Lower leg skin (tissue), 4 donors: ENCODE data around the gene LZTS2. TPM values are rescaled to one million over a fixed set of nuclear protein-coding genes. Genes with fewer than 3 reads are reported as not detected.

Experiments used
- DNase-seq, 2 donors: peaks; one replicate each; pipeline ENCODE4 v3.0.0-alpha.2; 2019; ENCODE audit warnings: low spot score in 2 of 2
- H3K4me3 ChIP-seq: fragments of 200-600 bp; sonication (generic); 2 replicates; pipeline ENCODE4 v1.5.1; 2017; ENCODE audit warnings: mild to moderate bottlenecking, low read depth; ENCODE audit not compliant: poor library complexity, severe bottlenecking
- POLR2A ChIP-seq, 2 donors: fragments of 450-650 bp; IDR thresholded peaks; one replicate each; pipeline ENCODE4 v1.6.1; 2016 to 2017; ENCODE audit warnings: antibody characterized with exemption in 2 of 2, mild to moderate bottlenecking in 1 of 2, moderate library complexity in 1 of 2
- WGBS, 2 donors: methylation state at CpG; one replicate each; pipeline ENCODE4 v1.1.5; 2018; 5-methylcytosine and 5-hydroxymethylcytosine counted together
- intact Hi-C: fragments of 100-400 bp; cut with DNase I; formaldehyde crosslinking; loops from one replicate; pipeline ENCODE4 v1.15.0; 2023; ENCODE audit warnings: low total_unique reads
- total RNA-seq, 4 donors: library from RNA; depleted of rRNA; stranded (reverse); fragments of >200 nt; gene quantifications; one replicate each; pipeline ENCODE4 v1.1.0, GENCODE V29; 2016
- TF ChIP-seq, protein P1 (sequence below), 3 donors: fragments of 450-650 bp; IDR thresholded peaks; one replicate each; pipeline ENCODE4 v1.5.1; 2016; ENCODE audit warnings: antibody characterized with exemption in 3 of 3, mild to moderate bottlenecking in 3 of 3, moderate library complexity in 2 of 3

LZTS2 gene
- total RNA-seq, 4 donors from 2014 or later = 58.9 to 81.4 (median 71.2) TPM

DNA sequence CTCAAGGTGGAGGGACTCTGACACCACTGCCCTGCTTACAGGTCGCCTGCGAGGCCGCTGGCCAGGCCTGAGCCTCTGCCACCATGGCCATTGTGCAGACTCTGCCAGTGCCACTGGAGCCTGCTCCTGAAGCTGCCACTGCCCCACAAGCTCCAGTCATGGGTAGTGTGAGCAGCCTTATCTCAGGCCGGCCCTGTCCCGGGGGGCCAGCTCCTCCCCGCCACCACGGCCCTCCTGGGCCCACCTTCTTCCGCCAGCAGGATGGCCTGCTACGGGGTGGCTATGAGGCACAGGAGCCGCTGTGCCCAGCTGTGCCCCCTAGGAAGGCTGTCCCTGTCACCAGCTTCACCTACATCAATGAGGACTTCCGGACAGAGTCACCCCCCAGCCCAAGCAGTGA lies 2.8 kb downstream of the LZTS2 start:
- no peak for DNase-seq
- no peak overlapping the region for H3K4me3 ChIP-seq
- 91 to 92% methylated on average over 8 of the region's 11 CpGs for WGBS, 2 donors
- intact Hi-C loops = no loop called here
- TF ChIP-seq POLR2A (IDR thresholded peaks at IDR 0.05) = no peak
- TF ChIP-seq, protein P1, sequence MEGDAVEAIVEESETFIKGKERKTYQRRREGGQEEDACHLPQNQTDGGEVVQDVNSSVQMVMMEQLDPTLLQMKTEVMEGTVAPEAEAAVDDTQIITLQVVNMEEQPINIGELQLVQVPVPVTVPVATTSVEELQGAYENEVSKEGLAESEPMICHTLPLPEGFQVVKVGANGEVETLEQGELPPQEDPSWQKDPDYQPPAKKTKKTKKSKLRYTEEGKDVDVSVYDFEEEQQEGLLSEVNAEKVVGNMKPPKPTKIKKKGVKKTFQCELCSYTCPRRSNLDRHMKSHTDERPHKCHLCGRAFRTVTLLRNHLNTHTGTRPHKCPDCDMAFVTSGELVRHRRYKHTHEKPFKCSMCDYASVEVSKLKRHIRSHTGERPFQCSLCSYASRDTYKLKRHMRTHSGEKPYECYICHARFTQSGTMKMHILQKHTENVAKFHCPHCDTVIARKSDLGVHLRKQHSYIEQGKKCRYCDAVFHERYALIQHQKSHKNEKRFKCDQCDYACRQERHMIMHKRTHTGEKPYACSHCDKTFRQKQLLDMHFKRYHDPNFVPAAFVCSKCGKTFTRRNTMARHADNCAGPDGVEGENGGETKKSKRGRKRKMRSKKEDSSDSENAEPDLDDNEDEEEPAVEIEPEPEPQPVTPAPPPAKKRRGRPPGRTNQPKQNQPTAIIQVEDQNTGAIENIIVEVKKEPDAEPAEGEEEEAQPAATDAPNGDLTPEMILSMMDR (IDR thresholded peaks at IDR 0.05) = no peak

- 92 to 93% methylated on average over 11 to 18 of the region's 18 CpGs for WGBS, 2 donors
- intact Hi-C loops = no loop called here
Measured at GRCh38 chr10:101003639-101004206, 4.1 kb downstream of the LZTS2 start.

DNA sequence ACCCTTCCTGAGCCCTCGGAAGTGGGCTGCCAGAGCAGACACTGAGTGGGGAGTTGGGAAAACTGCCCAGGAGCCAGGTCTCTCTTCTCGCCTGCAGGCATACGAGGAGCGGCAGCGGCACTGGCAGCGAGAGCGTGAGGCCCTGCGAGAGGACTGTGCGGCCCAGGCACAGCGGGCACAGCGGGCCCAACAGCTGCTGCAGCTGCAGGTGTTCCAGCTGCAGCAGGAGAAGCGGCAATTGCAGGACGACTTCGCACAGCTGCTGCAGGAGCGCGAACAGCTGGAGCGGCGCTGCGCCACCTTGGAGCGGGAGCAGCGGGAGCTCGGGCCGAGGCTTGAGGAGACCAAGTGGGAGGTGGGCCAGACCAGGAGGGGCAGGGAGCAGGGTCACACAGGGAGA lies 5.8 kb downstream of the LZTS2 start:
- TF ChIP-seq, protein P1 (IDR thresholded peaks at IDR 0.05) = no peak
- TF ChIP-seq POLR2A (IDR thresholded peaks at IDR 0.05) = no peak
- no peak for DNase-seq
- 80 to 84% methylated on average over 23 of the region's 23 CpGs for WGBS, 2 donors
- no peak overlapping the region for H3K4me3 ChIP-seq
- intact Hi-C loops = no loop called here

More at GRCh38 chr10:101003639-101004206, 4.1 kb downstream of the LZTS2 start:
- no peak overlapping the region for H3K4me3 ChIP-seq
- no peak for TF ChIP-seq POLR2A (IDR thresholded peaks at IDR 0.05)
- TF ChIP-seq, protein P1 (IDR thresholded peaks at IDR 0.05) = no peak
- no peak for DNase-seq

GRCh38 chr10:101005869-101006567 lies 6.4 kb downstream of the LZTS2 start:
- H3K4me3 ChIP-seq = no peak overlapping the region
- WGBS, 2 donors = 93 to 94% methylated on average over 4 of the region's 4 CpGs
- TF ChIP-seq, protein P1 (IDR thresholded peaks at IDR 0.05) = no peak
- TF ChIP-seq POLR2A (IDR thresholded peaks at IDR 0.05) = no peak
- intact Hi-C loops = no loop called here
- no peak for DNase-seq

GRCh38 chr10:101006593-101007098 lies 7.0 kb downstream of the LZTS2 start:
- intact Hi-C loops = no loop called here
- no peak for TF ChIP-seq POLR2A (IDR thresholded peaks at IDR 0.05)
- no peak for DNase-seq
- 85 to 88% methylated on average over 32 to 33 of the region's 33 CpGs for WGBS, 2 donors
- no peak overlapping the region for H3K4me3 ChIP-seq

DNA sequence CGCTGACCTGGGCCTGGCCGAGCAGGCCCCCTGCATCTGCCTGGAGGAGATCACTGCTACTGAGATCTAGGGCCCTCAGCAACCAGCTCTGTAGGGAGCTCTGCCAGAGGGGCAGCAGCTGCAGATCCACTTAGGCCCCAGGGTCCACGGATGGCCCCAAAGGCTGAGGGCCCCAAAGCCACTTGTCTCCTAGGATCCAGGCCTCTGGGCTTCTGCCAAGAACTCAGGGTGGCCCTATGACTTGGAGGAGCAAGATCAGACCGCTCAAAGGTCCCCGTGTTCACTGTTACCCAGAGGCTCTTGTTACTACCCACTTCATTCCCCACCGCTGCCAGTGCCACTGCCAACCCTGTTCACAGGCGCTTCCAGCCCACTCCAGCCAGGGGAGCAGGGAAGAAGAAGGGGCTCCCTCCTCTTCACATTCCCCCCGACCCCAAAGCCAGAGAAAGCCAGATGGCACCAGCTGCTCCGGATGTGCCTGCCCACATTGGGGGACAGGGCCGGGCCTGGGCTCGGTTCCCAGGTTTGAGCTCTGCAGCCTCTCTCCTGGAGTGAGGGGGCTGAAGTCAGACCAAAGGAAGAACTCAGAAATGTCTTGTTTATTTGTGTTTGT lies 7.6 kb downstream of the LZTS2 start:
- intact Hi-C loops = no loop called here
- DNase-seq = no peak
- WGBS, 2 donors = 63 to 65% methylated on average over 9 to 10 of the region's 11 CpGs
- H3K4me3 ChIP-seq = no peak overlapping the region
- TF ChIP-seq, protein P1 (IDR thresholded peaks at IDR 0.05) = no peak
